PC-3 (cell line): ENCODE data around the gene PDIK1L.

Experiments
- EZH2phosphoT487 ChIP-seq: fragments of 300-600 bp; sonication (generic); IDR thresholded peaks from 2 replicates; pipeline ENCODE4 v1.6.1; 2018; ENCODE audit warnings: mild to moderate bottlenecking, antibody characterized with exemption, low read length, borderline replicate concordance
- TF ChIP-seq, protein P1 (sequence below): fragments of 300-600 bp; sonication (generic); conservative IDR thresholded peaks from 2 replicates; pipeline ENCODE4 v1.5.1; 2017; ENCODE audit warnings: antibody characterized with exemption, low read depth, mild to moderate bottlenecking, low read length

DNA sequence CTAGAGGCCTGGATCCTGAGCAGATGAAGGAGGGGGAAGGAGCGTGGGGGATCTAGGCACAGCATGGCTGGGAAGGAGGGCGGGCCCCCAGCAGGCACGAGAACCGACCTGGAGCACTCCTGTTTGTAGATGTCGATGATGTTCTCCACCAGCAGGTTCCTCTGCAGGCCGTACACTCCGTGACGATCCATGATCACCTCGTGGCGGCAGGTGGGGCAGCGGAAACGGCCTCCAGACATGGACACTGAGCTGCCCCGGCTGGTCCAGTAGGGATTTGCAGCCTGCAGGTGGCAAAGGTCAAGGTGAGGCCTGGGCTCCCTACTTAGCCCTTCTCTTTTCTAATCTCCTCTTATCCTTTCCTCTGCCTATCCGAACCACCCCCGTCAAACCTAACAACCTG is 45.5 kb upstream of the PDIK1L start:
- TF ChIP-seq, protein P1, sequence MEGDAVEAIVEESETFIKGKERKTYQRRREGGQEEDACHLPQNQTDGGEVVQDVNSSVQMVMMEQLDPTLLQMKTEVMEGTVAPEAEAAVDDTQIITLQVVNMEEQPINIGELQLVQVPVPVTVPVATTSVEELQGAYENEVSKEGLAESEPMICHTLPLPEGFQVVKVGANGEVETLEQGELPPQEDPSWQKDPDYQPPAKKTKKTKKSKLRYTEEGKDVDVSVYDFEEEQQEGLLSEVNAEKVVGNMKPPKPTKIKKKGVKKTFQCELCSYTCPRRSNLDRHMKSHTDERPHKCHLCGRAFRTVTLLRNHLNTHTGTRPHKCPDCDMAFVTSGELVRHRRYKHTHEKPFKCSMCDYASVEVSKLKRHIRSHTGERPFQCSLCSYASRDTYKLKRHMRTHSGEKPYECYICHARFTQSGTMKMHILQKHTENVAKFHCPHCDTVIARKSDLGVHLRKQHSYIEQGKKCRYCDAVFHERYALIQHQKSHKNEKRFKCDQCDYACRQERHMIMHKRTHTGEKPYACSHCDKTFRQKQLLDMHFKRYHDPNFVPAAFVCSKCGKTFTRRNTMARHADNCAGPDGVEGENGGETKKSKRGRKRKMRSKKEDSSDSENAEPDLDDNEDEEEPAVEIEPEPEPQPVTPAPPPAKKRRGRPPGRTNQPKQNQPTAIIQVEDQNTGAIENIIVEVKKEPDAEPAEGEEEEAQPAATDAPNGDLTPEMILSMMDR, result no peak
- no peak for TF ChIP-seq EZH2phosphoT487
